Astrocyte (in vitro differentiated cells and primary cell): Measurements from ENCODE around the gene KSR2.

Source experiments
- CTCF ChIP-seq: IDR thresholded peaks from 2 replicates; pipeline ENCODE4 v1.5.1; 2011; ENCODE audit warnings: low read depth, mild to moderate bottlenecking, inconsistent platforms, low read length, moderate library complexity; ENCODE audit not compliant: insufficient read depth
- EZH2 ChIP-seq: IDR thresholded peaks from 2 replicates; pipeline ENCODE4 v1.6.1; 2012; ENCODE audit warnings: mild to moderate bottlenecking, low read length, inconsistent platforms; ENCODE audit not compliant: insufficient read depth

- TF ChIP-seq CTCF: no peak
- no peak for TF ChIP-seq EZH2
Measured at GRCh38 chr12:117643971-117644370, 324.8 kb downstream of the KSR2 start.
